ENCODE results near the gene EEFSEC. TPM values are rescaled to one million over a fixed set of nuclear protein-coding genes. Genes with fewer than 3 reads are reported as not detected.

Gene EEFSEC
- total RNA-seq, 1 donor from 2014 or later = 15.3 TPM

- H3K4me3 ChIP-seq = no peak overlapping the region
- ATAC-seq = no peak
- peak; percentile 46 for DNase-seq
- no peak overlapping the region for H3K27ac ChIP-seq
- intact Hi-C loops (cut with DNase I) = no loop called here
- H3K36me3 ChIP-seq = no peaks in the 10 kb centered on the region
- no peaks in the 10 kb centered on the region for H3K4me1 ChIP-seq
- no peak for TF ChIP-seq CTCF (IDR thresholded peaks at IDR 0.05)
- H3K27me3 ChIP-seq = no peaks in the 10 kb centered on the region
- H3K9me3 ChIP-seq = no peaks in the 10 kb centered on the region
These were observed 177.0 kb downstream of the EEFSEC start for GRCh38 chr3:128330214-128330842.

- H3K9me3 ChIP-seq = no peaks in the 10 kb centered on the region
- H3K27me3 ChIP-seq = no peaks in the 10 kb centered on the region
- no peak for TF ChIP-seq CTCF (IDR thresholded peaks at IDR 0.05)
- ATAC-seq (no peak), DNase-seq (peak; percentile 33)
- H3K27ac ChIP-seq = no peak overlapping the region
- no peak overlapping the region for H3K4me3 ChIP-seq
- H3K36me3 ChIP-seq = no peaks in the 10 kb centered on the region
- intact Hi-C loops (cut with DNase I) = no loop called here
- no peaks in the 10 kb centered on the region for H3K4me1 ChIP-seq
These were observed 180.9 kb downstream of the EEFSEC start for GRCh38 chr3:128334086-128334645.

- DNase-seq (peak; percentile 35), ATAC-seq (no peak)
- intact Hi-C loops (cut with DNase I) = no loop called here
- Histone ChIP-seq H3K27me3 (no peaks in the 10 kb centered on the region), H3K27ac (no peak overlapping the region), H3K4me3 (no peak overlapping the region), H3K9me3 (no peaks in the 10 kb centered on the region), H3K36me3 (no peaks in the 10 kb centered on the region), H3K4me1 (no peaks in the 10 kb centered on the region)
- no peak for TF ChIP-seq CTCF (IDR thresholded peaks at IDR 0.05)
These were observed 181.5 kb downstream of the EEFSEC start for GRCh38 chr3:128334766-128335165.

GRCh38 chr3:128335621-128336296 lies 182.5 kb downstream of the EEFSEC start:
- no peaks in the 10 kb centered on the region for H3K27me3 ChIP-seq
- TF ChIP-seq CTCF (IDR thresholded peaks at IDR 0.05) = no peak
- H3K9me3 ChIP-seq = no peaks in the 10 kb centered on the region
- H3K4me3 ChIP-seq = no peak overlapping the region
- H3K36me3 ChIP-seq = no peaks in the 10 kb centered on the region
- ATAC-seq (peak; percentile 17), DNase-seq (peak; percentile 43)
- intact Hi-C loops (cut with DNase I) = no loop called here
- no peak overlapping the region for H3K27ac ChIP-seq
- no peaks in the 10 kb centered on the region for H3K4me1 ChIP-seq

GRCh38 chr3:128336337-128337156 lies 183.3 kb downstream of the EEFSEC start:
- ATAC-seq (no peak), DNase-seq (peak; percentile 58)
- TF ChIP-seq CTCF (IDR thresholded peaks at IDR 0.05) = no peak
- H3K4me1 ChIP-seq = no peaks in the 10 kb centered on the region
- peaks cover 2% of the 10 kb centered on the region for H3K36me3 ChIP-seq
- intact Hi-C loops (cut with DNase I) = no loop called here
- no peaks in the 10 kb centered on the region for H3K27me3 ChIP-seq
- no peak overlapping the region for H3K27ac ChIP-seq
- no peak overlapping the region for H3K4me3 ChIP-seq
- no peaks in the 10 kb centered on the region for H3K9me3 ChIP-seq

Measured in upper lobe of right lung (tissue), 1 donor.